ENCODE results near the gene STARD3NL.

GRCh38 chr7:38223306-38223705 is 45.3 kb downstream of the STARD3NL start:
- TF ChIP-seq ZNF677 (tag by site-specific recombination; IDR thresholded peaks at IDR 0.05): no peak
- no peak for TF ChIP-seq PATZ1 (tag by site-specific recombination; IDR thresholded peaks at IDR 0.05)
- TF ChIP-seq CTCF (tag by site-specific recombination; IDR thresholded peaks at IDR 0.05): no peak
- no peak for TF ChIP-seq ZNF658 (tag by site-specific recombination; IDR thresholded peaks at IDR 0.05)

Data from HEK293 (cell line).